Measurements from ENCODE around the gene FAAP20.

The FAAP20 gene

GRCh38 chr1:2144501-2145090 lies 50.0 kb downstream of the FAAP20 start:
- H3K4me1 ChIP-seq (ENCODE audit: insufficient read depth, insufficient read length): peaks cover 3% of the 10 kb centered on the region
- TF ChIP-seq SUZ12 (IDR thresholded peaks at IDR 0.05; ENCODE audit: extremely low read depth, insufficient read depth, insufficient read length) (no peak), ZNF274 (IDR thresholded peaks at IDR 0.05; ENCODE audit: low read depth, low read length) (no peak), YY1 (IDR thresholded peaks at IDR 0.05; ENCODE audit: insufficient read depth, insufficient read length) (no peak)
- H3K9ac ChIP-seq (ENCODE audit: insufficient read length, low read depth): no peak overlapping the region
- no peak overlapping the region for H3K4me3 ChIP-seq (ENCODE audit: insufficient read length, low read depth)
- H3K9me3 ChIP-seq (ENCODE audit: insufficient read depth, low read length): no peaks in the 10 kb centered on the region
- no peak for DNase-seq (ENCODE audit: low read depth, low spot score)
- H3K27me3 ChIP-seq (ENCODE audit: insufficient read depth, insufficient read length): no peaks in the 10 kb centered on the region
- peaks cover 37% of the 10 kb centered on the region for H3K36me3 ChIP-seq (ENCODE audit: insufficient read depth, insufficient read length, low read length)

DNA sequence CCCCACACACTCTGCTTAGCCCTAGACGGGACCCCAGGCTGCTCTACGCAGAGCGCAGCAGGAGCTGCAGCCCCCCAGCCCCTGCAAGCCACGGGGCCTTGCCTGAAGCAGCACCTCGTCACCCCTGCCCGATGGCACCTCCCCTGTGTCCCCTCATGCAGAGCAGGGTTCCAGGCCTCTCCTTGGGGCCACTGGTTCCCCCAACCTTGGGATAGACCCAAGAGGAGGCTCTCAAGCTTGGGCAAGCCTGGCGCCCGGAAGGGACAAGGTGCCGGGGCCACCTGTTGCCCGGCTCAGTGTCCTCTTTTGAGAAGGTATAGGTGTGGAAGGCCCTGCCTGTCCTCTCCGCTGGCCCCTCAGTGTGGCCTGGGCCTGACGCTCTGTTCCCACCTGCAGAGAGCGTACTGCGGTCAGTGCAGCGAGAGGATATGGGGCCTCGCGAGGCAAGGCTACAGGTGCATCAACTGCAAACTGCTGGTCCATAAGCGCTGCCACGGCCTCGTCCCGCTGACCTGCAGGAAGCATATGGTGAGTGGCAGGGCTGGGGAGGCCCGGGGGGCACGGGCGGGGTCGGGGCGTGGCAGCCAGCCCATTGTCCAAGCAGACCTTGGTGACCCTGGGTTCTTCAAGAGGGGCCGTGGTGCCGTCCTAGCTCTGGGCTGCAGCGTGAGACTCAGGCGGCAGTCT lies 50.6 kb downstream of the FAAP20 start:
- TF ChIP-seq YY1 (IDR thresholded peaks at IDR 0.05; ENCODE audit: insufficient read depth, insufficient read length): no peak
- no peak for TF ChIP-seq ZNF274 (IDR thresholded peaks at IDR 0.05; ENCODE audit: low read depth, low read length)
- TF ChIP-seq SUZ12 (IDR thresholded peaks at IDR 0.05; ENCODE audit: extremely low read depth, insufficient read depth, insufficient read length): no peak
- Histone ChIP-seq H3K36me3 (ENCODE audit: insufficient read depth, insufficient read length, low read length) (peaks cover 33% of the 10 kb centered on the region), H3K4me3 (ENCODE audit: insufficient read length, low read depth) (no peak overlapping the region), H3K4me1 (ENCODE audit: insufficient read depth, insufficient read length) (peaks cover 3% of the 10 kb centered on the region), H3K9me3 (ENCODE audit: insufficient read depth, low read length) (no peaks in the 10 kb centered on the region), H3K9ac (ENCODE audit: insufficient read length, low read depth) (no peak overlapping the region), H3K27me3 (ENCODE audit: insufficient read depth, insufficient read length) (no peaks in the 10 kb centered on the region)
- no peak for DNase-seq (ENCODE audit: low read depth, low spot score)

DNA sequence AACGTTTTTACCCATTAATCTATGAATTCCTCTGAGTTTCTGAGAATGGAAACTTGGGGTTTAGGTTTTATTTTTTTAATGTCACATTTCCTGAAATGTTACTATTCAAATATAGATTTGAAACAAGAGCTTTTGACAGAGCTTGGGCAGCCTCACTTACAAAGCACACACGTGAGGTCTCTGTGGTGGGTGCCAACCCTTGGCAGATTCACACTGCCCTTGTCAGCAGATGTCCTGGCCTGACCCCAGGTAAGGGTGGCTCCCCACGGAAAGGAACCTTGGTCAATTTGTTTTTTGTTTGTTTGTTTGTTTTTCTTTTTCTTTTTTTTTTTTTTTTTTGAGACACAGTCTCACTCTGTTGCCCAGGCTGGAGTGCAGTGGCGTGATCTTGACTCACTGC lies 53.5 kb downstream of the FAAP20 start:
- Histone ChIP-seq H3K4me3 (ENCODE audit: insufficient read length, low read depth) (no peak overlapping the region), H3K9me3 (ENCODE audit: insufficient read depth, low read length) (no peaks in the 10 kb centered on the region), H3K9ac (ENCODE audit: insufficient read length, low read depth) (no peak overlapping the region), H3K4me1 (ENCODE audit: insufficient read depth, insufficient read length) (peaks cover 8% of the 10 kb centered on the region), H3K36me3 (ENCODE audit: insufficient read depth, insufficient read length, low read length) (peaks cover 14% of the 10 kb centered on the region), H3K27me3 (ENCODE audit: insufficient read depth, insufficient read length) (no peaks in the 10 kb centered on the region)
- DNase-seq (ENCODE audit: low read depth, low spot score): no peak
- TF ChIP-seq ZNF274 (IDR thresholded peaks at IDR 0.05; ENCODE audit: low read depth, low read length) (no peak), SUZ12 (IDR thresholded peaks at IDR 0.05; ENCODE audit: extremely low read depth, insufficient read depth, insufficient read length) (no peak), YY1 (IDR thresholded peaks at IDR 0.05; ENCODE audit: insufficient read depth, insufficient read length) (no peak)
